Measurements from ENCODE around the gene PDE8A.
"Not testable (repeated sequence)": the region's sequence is repeated elsewhere in the genome, so short reads cannot be mapped to it uniquely, and the experiment has no call there.

PDE8A gene

GRCh38 chr15:84983711-84984110 lies 2.1 kb downstream of the PDE8A start:
- no peak for DNase-seq (ENCODE audit: low spot score in 2 of 2)
- H3K27me3 Mint-ChIP-seq, result no peaks in the 10 kb centered on the region
- no peak overlapping the region for H3K27ac Mint-ChIP-seq (ENCODE audit: low read depth)
- H3K4me1 Mint-ChIP-seq, result peaks cover 37% of the 10 kb centered on the region
- H3K36me3 Mint-ChIP-seq (ENCODE audit: insufficient read depth), result peaks cover 16% of the 10 kb centered on the region
- ATAC-seq (replicated peaks; ENCODE audit: extremely low read depth, poor library complexity, severe bottlenecking), result no peak
- H3K9me3 Mint-ChIP-seq, result no peaks in the 10 kb centered on the region
- H3K4me3 Mint-ChIP-seq, result peak overlapping the region; percentile 91

DNA sequence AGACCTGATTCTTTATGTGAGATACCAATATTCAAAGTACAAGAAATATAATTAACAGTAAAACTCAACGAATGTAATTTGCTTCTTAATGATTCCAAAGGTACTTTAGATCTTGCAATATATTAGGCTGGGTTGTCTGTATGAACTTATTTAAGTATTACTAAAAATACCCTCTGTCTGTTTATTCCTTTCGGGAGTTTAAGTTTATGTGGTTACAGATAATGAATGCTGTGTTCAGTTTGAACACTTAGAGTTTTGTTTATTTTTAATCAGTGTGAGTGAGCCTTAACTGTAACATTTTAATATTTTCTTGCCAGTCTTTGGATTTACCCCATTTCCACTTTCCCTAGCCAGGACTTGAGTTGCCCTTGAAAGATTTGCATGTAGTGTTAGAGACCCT lies 3.5 kb downstream of the PDE8A start:
- H3K4me3 Mint-ChIP-seq, result no peak overlapping the region
- H3K27ac Mint-ChIP-seq (ENCODE audit: low read depth), result no peak overlapping the region

GRCh38 chr15:84987351-84987750 lies 5.7 kb downstream of the PDE8A start:
- not testable (repeated sequence) for H3K27ac Mint-ChIP-seq (ENCODE audit: low read depth); DNase-seq (ENCODE audit: low spot score in 2 of 2); H3K4me3 Mint-ChIP-seq; H3K36me3 Mint-ChIP-seq (ENCODE audit: insufficient read depth); ATAC-seq (replicated peaks; ENCODE audit: extremely low read depth, poor library complexity, severe bottlenecking); H3K27me3 Mint-ChIP-seq; H3K9me3 Mint-ChIP-seq
- peaks cover 50% of the 10 kb centered on the region for H3K4me1 Mint-ChIP-seq

More for the DNA sequence above, 3.5 kb downstream of the PDE8A start:
- ATAC-seq (replicated peaks; ENCODE audit: extremely low read depth, poor library complexity, severe bottlenecking) (no peak), DNase-seq (ENCODE audit: low spot score in 2 of 2) (no peak)
- Mint-ChIP-seq H3K9me3 (no peaks in the 10 kb centered on the region), H3K27me3 (no peaks in the 10 kb centered on the region), H3K4me1 (peaks cover 38% of the 10 kb centered on the region), H3K36me3 (ENCODE audit: insufficient read depth) (peaks cover 15% of the 10 kb centered on the region)

DNA sequence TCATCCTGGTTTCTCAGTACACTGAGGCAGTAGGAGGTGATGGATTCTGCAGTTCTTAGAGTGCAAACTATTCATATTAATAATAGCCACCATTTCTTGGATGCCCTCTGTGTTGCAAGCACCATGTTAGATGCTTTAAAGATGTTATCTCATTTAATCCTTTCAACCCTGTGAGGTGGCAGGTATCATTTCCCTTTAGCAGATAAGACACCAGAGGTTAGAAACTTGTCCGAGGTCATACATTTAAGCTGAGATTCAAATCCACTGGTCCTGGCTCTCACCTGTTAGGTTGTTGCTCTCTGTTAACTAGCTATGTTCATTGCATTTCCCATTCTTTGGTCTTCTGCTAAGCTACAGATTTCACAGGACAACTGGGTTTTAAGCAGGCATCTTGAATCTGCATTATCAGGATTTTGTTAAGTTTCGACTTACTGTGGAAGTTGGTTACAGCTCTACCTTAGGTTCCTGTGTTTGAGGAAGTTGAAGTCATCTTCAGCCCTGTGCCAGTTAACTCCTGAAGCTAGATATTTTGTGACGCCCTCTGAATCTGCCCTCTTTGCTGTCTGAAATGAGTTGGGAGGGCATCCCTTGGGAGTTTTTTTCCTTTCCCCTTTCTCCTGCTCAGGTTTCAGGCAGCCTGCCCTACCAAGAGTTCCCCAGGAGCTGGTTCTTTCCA lies 6.4 kb downstream of the PDE8A start:
- Mint-ChIP-seq H3K27ac (ENCODE audit: low read depth) (no peak overlapping the region), H3K4me3 (no peak overlapping the region), H3K9me3 (no peaks in the 10 kb centered on the region), H3K4me1 (peaks cover 49% of the 10 kb centered on the region), H3K36me3 (ENCODE audit: insufficient read depth) (no peaks in the 10 kb centered on the region), H3K27me3 (no peaks in the 10 kb centered on the region)
- ATAC-seq (replicated peaks; ENCODE audit: extremely low read depth, poor library complexity, severe bottlenecking), result no peak
- DNase-seq (ENCODE audit: low spot score in 2 of 2), result no peak

DNA sequence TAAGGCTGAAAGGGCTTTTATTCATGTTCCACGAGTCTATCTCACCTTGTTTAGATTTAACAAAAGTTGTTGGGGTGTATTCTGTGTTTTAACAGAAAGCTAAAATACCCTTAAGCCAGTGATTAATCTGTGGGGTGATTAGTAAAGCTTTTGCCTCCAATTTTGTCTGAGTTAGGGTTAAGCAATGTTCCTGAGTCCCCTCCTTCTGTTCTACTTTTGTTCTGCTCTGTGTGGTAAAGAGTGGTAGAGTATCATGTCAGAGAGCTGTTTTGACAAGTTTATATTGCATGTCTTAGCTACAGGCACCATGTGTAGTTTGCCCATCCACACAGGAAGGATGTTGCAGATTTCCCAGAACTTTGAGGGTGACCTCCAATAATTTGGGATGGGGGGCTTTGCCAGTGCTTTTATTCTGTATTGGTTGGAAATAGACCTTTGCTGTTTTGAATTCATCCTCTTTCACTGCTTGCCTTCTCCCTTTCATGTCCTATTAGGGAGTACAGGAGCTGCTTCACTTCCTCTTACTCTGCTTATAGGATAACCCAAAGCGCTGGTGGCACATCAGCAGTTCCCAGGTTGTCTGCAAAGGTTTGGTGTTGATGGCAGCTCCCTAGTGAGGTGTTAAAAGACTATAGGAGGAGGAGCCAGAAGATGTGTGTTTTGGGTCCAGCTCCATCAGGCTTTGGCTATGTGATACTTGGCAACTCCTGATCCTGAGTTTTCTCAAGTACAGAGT lies 7.4 kb downstream of the PDE8A start:
- no peaks in the 10 kb centered on the region for H3K36me3 Mint-ChIP-seq (ENCODE audit: insufficient read depth)
- H3K4me3 Mint-ChIP-seq, result no peak overlapping the region
- no peak for DNase-seq (ENCODE audit: low spot score in 2 of 2)
- H3K9me3 Mint-ChIP-seq, result no peaks in the 10 kb centered on the region
- peaks cover 43% of the 10 kb centered on the region for H3K4me1 Mint-ChIP-seq
- H3K27me3 Mint-ChIP-seq, result no peaks in the 10 kb centered on the region
- no peak for ATAC-seq (replicated peaks; ENCODE audit: extremely low read depth, poor library complexity, severe bottlenecking)
- H3K27ac Mint-ChIP-seq (ENCODE audit: low read depth), result no peak overlapping the region

DNA sequence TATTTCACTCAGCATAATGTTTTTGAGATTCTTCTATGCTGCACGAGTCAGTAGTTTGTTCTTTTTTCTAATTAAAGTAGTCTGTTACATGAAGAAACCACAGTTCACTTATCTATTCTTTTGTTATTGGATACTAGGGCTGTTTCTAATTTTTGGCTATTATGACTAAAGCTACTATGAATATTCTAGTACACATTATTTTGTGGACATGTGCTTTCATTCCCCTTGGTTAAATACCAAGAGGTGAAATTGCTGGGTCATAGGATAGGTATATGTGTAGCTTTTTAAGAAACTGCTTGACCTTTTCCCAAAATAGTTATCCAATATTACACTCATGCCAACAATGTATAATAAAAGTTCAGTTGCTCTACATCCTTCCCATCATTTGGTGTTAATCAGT lies 8.9 kb downstream of the PDE8A start:
- DNase-seq (ENCODE audit: low spot score in 2 of 2) (no peak), ATAC-seq (replicated peaks; ENCODE audit: extremely low read depth, poor library complexity, severe bottlenecking) (no peak)
- Mint-ChIP-seq H3K27ac (ENCODE audit: low read depth) (no peak overlapping the region), H3K4me3 (no peak overlapping the region), H3K36me3 (ENCODE audit: insufficient read depth) (no peaks in the 10 kb centered on the region), H3K27me3 (no peaks in the 10 kb centered on the region), H3K9me3 (no peaks in the 10 kb centered on the region), H3K4me1 (peaks cover 44% of the 10 kb centered on the region)

GRCh38 chr15:84991014-84991712 lies 9.5 kb downstream of the PDE8A start:
- H3K4me3 Mint-ChIP-seq, result no peak overlapping the region
- H3K27ac Mint-ChIP-seq (ENCODE audit: low read depth), result no peak overlapping the region
- DNase-seq (ENCODE audit: low spot score in 2 of 2), result no peak
- H3K27me3 Mint-ChIP-seq, result no peaks in the 10 kb centered on the region
- H3K36me3 Mint-ChIP-seq (ENCODE audit: insufficient read depth), result no peaks in the 10 kb centered on the region
- H3K9me3 Mint-ChIP-seq, result no peaks in the 10 kb centered on the region
- ATAC-seq (replicated peaks; ENCODE audit: extremely low read depth, poor library complexity, severe bottlenecking), result no peak
- H3K4me1 Mint-ChIP-seq, result peaks cover 44% of the 10 kb centered on the region

- Mint-ChIP-seq H3K27ac (ENCODE audit: low read depth) (peak overlapping the region; percentile 1), H3K27me3 (no peaks in the 10 kb centered on the region), H3K9me3 (no peaks in the 10 kb centered on the region), H3K4me3 (no peak overlapping the region), H3K4me1 (peaks cover 44% of the 10 kb centered on the region), H3K36me3 (ENCODE audit: insufficient read depth) (peaks cover 2% of the 10 kb centered on the region)
- ATAC-seq (replicated peaks; ENCODE audit: extremely low read depth, poor library complexity, severe bottlenecking), result peak; percentile 40
- DNase-seq (ENCODE audit: low spot score in 2 of 2), result no peak
These were observed 10.7 kb downstream of the PDE8A start for GRCh38 chr15:84992157-84992944.

DNA sequence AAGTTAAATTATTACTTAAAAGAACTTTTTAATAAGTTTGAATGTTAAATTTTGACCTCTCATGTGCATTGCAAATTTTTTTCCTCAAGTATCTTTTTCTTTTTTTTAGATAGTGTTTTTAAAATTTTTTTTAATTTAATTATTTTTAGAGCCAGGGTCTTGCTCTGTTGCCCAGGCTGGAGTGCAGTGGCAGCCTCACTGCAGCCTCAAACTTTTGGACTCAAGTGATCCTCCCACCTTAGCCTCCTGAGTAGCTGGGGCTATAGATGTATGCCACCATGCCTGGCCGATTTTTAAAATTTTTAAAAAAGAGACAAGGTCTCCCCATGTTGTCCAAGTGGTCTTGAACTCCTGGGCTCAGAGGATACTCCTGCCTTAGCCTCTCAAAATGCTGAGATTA lies 14.4 kb downstream of the PDE8A start:
- DNase-seq (ENCODE audit: low spot score in 2 of 2) (no peak), ATAC-seq (replicated peaks; ENCODE audit: extremely low read depth, poor library complexity, severe bottlenecking) (no peak)
- Mint-ChIP-seq H3K36me3 (ENCODE audit: insufficient read depth) (peaks cover 2% of the 10 kb centered on the region), H3K4me3 (no peak overlapping the region), H3K4me1 (peaks cover 19% of the 10 kb centered on the region), H3K27ac (ENCODE audit: low read depth) (no peak overlapping the region), H3K27me3 (no peaks in the 10 kb centered on the region), H3K9me3 (no peaks in the 10 kb centered on the region)

DNA sequence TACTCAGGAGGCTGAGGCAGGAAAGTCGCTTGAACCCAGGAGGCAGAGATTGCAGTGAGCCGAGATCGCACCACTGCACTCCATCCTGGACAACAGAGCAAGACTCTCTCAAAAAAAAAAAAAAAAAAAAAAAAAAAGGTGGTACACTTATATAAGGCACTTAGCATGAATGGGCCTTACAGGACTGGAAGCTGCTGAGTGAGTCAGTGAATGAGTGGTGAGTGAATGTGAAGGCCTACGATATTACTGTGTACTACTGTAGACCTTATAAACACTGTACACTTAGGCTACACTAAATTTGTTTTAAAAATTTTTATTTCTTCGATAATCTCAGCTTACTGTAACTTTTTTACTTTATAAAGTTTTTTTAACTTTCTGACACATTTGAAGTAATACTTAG lies 15.1 kb downstream of the PDE8A start:
- H3K27ac Mint-ChIP-seq (ENCODE audit: low read depth); H3K36me3 Mint-ChIP-seq (ENCODE audit: insufficient read depth); H3K4me3 Mint-ChIP-seq; H3K27me3 Mint-ChIP-seq; DNase-seq (ENCODE audit: low spot score in 2 of 2); ATAC-seq (replicated peaks; ENCODE audit: extremely low read depth, poor library complexity, severe bottlenecking); H3K9me3 Mint-ChIP-seq: not testable (repeated sequence)
- peaks cover 24% of the 10 kb centered on the region for H3K4me1 Mint-ChIP-seq

DNA sequence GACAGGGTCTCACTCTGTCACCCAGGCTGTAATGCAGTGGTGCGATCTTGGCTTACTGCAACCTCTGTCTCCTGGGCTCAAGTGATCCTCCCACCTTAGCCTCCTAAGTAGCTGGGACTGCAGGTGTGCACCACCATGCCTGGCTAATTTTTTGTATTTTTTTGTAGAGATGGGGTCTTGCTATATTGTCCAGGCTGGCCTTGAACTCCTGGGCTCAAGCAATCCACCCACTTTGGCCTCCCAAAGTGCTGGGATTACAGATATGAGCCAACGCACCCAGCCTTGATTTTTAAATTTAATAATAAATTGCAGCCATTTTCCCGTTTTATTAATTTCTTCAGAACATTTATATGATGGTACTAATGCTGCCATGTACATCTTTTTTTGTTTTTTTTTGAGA lies 15.6 kb downstream of the PDE8A start:
- DNase-seq (ENCODE audit: low spot score in 2 of 2); ATAC-seq (replicated peaks; ENCODE audit: extremely low read depth, poor library complexity, severe bottlenecking); H3K36me3 Mint-ChIP-seq (ENCODE audit: insufficient read depth); H3K9me3 Mint-ChIP-seq; H3K27ac Mint-ChIP-seq (ENCODE audit: low read depth); H3K27me3 Mint-ChIP-seq; H3K4me3 Mint-ChIP-seq: not testable (repeated sequence)
- H3K4me1 Mint-ChIP-seq, result peaks cover 23% of the 10 kb centered on the region

GRCh38 chr15:85000189-85000864 lies 18.7 kb downstream of the PDE8A start:
- Mint-ChIP-seq H3K9me3 (no peaks in the 10 kb centered on the region), H3K27me3 (no peaks in the 10 kb centered on the region), H3K4me1 (peaks cover 23% of the 10 kb centered on the region), H3K4me3 (no peak overlapping the region), H3K27ac (ENCODE audit: low read depth) (no peak overlapping the region), H3K36me3 (ENCODE audit: insufficient read depth) (peaks cover 2% of the 10 kb centered on the region)
- ATAC-seq (replicated peaks; ENCODE audit: extremely low read depth, poor library complexity, severe bottlenecking) (no peak), DNase-seq (ENCODE audit: low spot score in 2 of 2) (no peak)

Data from central memory CD8-positive, alpha-beta T cell (primary cell).